ENCODE measurements around the gene HOGA1.

GRCh38 chr10:97623277-97623676 is 39.1 kb downstream of the HOGA1 start:
- TF ChIP-seq CTCF (IDR thresholded peaks at IDR 0.05 in 4 of 5, conservative IDR thresholded peaks at IDR 0.05 in 1 of 5) (no peak), POLR2A (IDR thresholded peaks at IDR 0.05) (no peak)
